GM12878 (cell line): ENCODE results near the gene EVX1.

Experiments
- POLR2AphosphoS5 ChIP-seq: IDR thresholded peaks from 2 replicates; pipeline ENCODE4 v1.6.1; 2011; ENCODE audit warnings: mild to moderate bottlenecking, low read length, inconsistent platforms
- TF ChIP-seq, protein P1 (sequence below), 3 experiments: IDR thresholded peaks in 2 of 3; conservative IDR thresholded peaks in 1 of 3; 2 replicates each; pipeline ENCODE4 v1.5.1; 2011; ENCODE audit warnings: low read depth in 3 of 3, low read length in 3 of 3, mild to moderate bottlenecking in 3 of 3, control low read depth in 2 of 3, moderate library complexity in 2 of 3, inconsistent platforms in 1 of 3, mixed read lengths in 1 of 3; ENCODE audit not compliant: control insufficient read depth in 2 of 3, insufficient read depth in 1 of 3; ENCODE audit errors: extremely low read depth in 1 of 3

DNA sequence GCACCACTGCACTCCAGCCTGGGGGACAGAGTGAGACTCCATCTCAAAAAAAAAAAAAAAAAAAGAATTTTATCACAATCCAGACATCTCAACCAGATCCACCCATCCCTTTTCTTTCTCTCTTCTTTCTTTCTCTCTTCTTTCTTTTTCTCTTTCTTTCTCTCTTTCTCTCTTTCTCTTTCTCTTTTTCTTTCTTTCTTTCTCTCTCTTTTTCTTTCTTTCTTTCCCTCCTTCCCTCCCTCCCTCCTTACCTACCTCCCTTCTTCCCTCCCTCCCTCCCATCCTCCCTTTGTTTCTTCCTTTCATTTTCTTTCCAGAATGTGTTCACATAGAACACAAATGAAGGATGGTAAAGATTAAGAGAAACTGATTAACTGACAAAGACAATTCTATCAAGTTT is 24.7 kb upstream of the EVX1 start:
- TF ChIP-seq, protein P1, sequence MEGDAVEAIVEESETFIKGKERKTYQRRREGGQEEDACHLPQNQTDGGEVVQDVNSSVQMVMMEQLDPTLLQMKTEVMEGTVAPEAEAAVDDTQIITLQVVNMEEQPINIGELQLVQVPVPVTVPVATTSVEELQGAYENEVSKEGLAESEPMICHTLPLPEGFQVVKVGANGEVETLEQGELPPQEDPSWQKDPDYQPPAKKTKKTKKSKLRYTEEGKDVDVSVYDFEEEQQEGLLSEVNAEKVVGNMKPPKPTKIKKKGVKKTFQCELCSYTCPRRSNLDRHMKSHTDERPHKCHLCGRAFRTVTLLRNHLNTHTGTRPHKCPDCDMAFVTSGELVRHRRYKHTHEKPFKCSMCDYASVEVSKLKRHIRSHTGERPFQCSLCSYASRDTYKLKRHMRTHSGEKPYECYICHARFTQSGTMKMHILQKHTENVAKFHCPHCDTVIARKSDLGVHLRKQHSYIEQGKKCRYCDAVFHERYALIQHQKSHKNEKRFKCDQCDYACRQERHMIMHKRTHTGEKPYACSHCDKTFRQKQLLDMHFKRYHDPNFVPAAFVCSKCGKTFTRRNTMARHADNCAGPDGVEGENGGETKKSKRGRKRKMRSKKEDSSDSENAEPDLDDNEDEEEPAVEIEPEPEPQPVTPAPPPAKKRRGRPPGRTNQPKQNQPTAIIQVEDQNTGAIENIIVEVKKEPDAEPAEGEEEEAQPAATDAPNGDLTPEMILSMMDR (IDR thresholded peaks at IDR 0.05 in 2 of 3, conservative IDR thresholded peaks at IDR 0.05 in 1 of 3; ENCODE audit: control insufficient read depth in 2 of 3, extremely low read depth in 1 of 3, insufficient read depth in 1 of 3, low read depth in 3 of 3, low read length in 3 of 3): no peak
- TF ChIP-seq POLR2AphosphoS5: no peak
